NB4 (cell line): ENCODE results near the gene NHLRC2.

Experiments
- DNase-seq: peaks from one replicate; pipeline ENCODE4 v3.0.0; 2010; ENCODE audit warnings: low read depth
- H3K4me3 ChIP-seq: one replicate; pipeline ENCODE4 v1.5.1; 2011; ENCODE audit warnings: mild to moderate bottlenecking, low read depth, low read length, moderate library complexity
- CTCF ChIP-seq: IDR thresholded peaks from one replicate; pipeline ENCODE4 v1.5.1; 2012; ENCODE audit warnings: low read depth, low read length
- MYC ChIP-seq: IDR thresholded peaks from 2 replicates; pipeline ENCODE4 v1.6.1; 2011; ENCODE audit warnings: low read depth, low read length
- POLR2A ChIP-seq: IDR thresholded peaks from 2 replicates; pipeline ENCODE4 v1.6.1; 2011; ENCODE audit warnings: mild to moderate bottlenecking; ENCODE audit not compliant: insufficient read length; ENCODE audit errors: extremely low read depth
- TF ChIP-seq, protein P1 (sequence below): IDR thresholded peaks from 2 replicates; pipeline ENCODE4 v1.6.1; 2011; ENCODE audit warnings: low read depth, low read length

NHLRC2 gene

GRCh38 chr10:113911113-113911512 lies 56.7 kb downstream of the NHLRC2 start:
- TF ChIP-seq, protein P1, sequence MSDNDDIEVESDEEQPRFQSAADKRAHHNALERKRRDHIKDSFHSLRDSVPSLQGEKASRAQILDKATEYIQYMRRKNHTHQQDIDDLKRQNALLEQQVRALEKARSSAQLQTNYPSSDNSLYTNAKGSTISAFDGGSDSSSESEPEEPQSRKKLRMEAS: no peak

GRCh38 chr10:113911839-113912238 lies 57.4 kb downstream of the NHLRC2 start:
- no peak overlapping the region for H3K4me3 ChIP-seq
- DNase-seq: no peak
- no peak for TF ChIP-seq POLR2A
- TF ChIP-seq CTCF: no peak

More at GRCh38 chr10:113911113-113911512, 56.7 kb downstream of the NHLRC2 start:
- no peak overlapping the region for H3K4me3 ChIP-seq
- no peak for DNase-seq

- no peak for DNase-seq
- TF ChIP-seq, protein P1: no peak
- TF ChIP-seq POLR2A: no peak
- TF ChIP-seq MYC: no peak
- no peak for TF ChIP-seq CTCF
- no peak overlapping the region for H3K4me3 ChIP-seq
Observed at GRCh38 chr10:113912582-113912981, 58.1 kb downstream of the NHLRC2 start.

DNA sequence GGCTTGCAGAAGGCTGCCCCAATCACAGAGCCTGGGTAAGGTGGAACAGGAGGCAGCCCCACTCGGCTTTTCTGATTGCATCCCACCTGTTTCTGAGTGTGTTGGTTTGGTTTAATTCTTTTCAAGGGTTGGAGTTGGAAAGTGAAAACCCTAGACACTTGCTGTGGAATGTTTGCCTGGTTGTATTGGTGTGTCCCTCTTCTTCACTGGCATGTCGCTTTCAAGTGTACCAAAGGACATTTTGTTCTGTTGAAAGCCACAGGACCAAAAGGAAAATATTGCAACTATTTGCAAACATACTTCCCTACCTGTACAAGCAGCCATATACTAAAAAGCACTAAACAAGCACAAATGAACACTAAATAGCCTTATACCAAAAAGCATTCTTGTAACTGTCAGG lies 60.5 kb downstream of the NHLRC2 start:
- TF ChIP-seq POLR2A (no peak), MYC (no peak), CTCF (no peak)
- TF ChIP-seq, protein P1: no peak
- H3K4me3 ChIP-seq: no peak overlapping the region
- no peak for DNase-seq

DNA sequence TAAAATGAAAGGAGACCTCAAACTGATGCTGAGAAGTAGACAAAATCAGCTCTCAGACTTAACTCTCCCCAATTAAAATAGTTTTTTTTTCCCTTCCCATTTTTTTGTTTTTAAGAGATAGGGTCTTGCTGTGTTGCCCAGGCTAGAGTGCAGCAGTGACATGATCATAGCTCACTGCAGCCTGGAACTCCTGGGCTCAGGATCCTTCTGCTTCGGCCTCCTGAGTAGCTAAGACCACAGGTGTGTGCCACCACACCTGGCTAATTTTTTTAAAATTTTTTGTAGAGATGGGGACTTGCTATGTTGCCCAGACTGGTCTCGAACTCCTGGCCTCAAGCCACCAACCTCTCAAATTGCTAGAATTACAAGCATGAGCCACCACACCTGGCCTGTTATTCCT lies 61.1 kb downstream of the NHLRC2 start:
- H3K4me3 ChIP-seq: no peak overlapping the region
- no peak for DNase-seq
- TF ChIP-seq CTCF (no peak), MYC (no peak), POLR2A (no peak)
- TF ChIP-seq, protein P1: no peak

GRCh38 chr10:113916053-113916452 lies 61.6 kb downstream of the NHLRC2 start:
- H3K4me3 ChIP-seq: no peak overlapping the region
- TF ChIP-seq POLR2A: no peak
- no peak for TF ChIP-seq CTCF
- no peak for TF ChIP-seq MYC
- TF ChIP-seq, protein P1: no peak
- no peak for DNase-seq
